A673 (cell line): ENCODE data around the gene ACKR2.

Experiments used
- CTCF ChIP-seq: fragments of 300-800, 200-600 bp; sonication (generic); conservative IDR thresholded peaks from 2 replicates; pipeline ENCODE4 v1.5.1; 2017; ENCODE audit warnings: low read depth, mild to moderate bottlenecking, antibody characterized with exemption, low read length, moderate library complexity, mixed read lengths
- EZH2 ChIP-seq: fragments of 200-600 bp; sonication (generic); IDR thresholded peaks from 2 replicates; pipeline ENCODE4 v1.6.1; 2017; ENCODE audit warnings: borderline replicate concordance, low read depth, mild to moderate bottlenecking, mixed read lengths, antibody characterized with exemption, low read length; ENCODE audit not compliant: poor library complexity, severe bottlenecking

- no peak for TF ChIP-seq CTCF
- no peak for TF ChIP-seq EZH2
Observed at GRCh38 chr3:42790714-42791229, 18.5 kb upstream of the ACKR2 start.
